Measurements from ENCODE around the gene FOXJ1. TPM values are rescaled to one million over a fixed set of nuclear protein-coding genes. Genes with fewer than 3 reads are reported as not detected.

Gene FOXJ1
- total RNA-seq, 1 experiment from 2014 or later, result not detected

DNA sequence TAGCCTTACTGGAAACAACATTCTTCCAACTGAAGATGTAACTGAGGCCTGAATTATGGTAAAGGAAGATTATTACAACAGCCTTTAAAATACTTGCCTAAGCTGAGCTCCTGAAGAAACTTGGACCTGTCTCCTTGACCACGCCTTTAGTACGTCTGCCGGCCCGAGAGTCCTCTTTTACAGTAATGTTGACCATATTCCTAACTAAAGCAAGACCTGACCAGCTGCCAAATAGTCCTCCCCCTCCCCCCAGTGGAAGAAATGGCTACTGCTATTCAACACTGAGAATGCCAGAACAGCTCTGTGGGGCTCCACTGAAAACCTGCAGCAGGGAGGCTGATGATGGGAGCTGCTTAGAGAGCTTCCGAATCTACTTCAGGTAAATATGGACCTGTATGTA lies 12.6 kb upstream of the FOXJ1 start:
- TF ChIP-seq, protein P1, sequence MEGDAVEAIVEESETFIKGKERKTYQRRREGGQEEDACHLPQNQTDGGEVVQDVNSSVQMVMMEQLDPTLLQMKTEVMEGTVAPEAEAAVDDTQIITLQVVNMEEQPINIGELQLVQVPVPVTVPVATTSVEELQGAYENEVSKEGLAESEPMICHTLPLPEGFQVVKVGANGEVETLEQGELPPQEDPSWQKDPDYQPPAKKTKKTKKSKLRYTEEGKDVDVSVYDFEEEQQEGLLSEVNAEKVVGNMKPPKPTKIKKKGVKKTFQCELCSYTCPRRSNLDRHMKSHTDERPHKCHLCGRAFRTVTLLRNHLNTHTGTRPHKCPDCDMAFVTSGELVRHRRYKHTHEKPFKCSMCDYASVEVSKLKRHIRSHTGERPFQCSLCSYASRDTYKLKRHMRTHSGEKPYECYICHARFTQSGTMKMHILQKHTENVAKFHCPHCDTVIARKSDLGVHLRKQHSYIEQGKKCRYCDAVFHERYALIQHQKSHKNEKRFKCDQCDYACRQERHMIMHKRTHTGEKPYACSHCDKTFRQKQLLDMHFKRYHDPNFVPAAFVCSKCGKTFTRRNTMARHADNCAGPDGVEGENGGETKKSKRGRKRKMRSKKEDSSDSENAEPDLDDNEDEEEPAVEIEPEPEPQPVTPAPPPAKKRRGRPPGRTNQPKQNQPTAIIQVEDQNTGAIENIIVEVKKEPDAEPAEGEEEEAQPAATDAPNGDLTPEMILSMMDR (IDR thresholded peaks at IDR 0.05; ENCODE audit: unreplicated experiment), result no peak
- ChIA-PET POLR2A (no interaction called here), CTCF (interaction anchor here (0.9 to 1.2 kb wide), 5 partner anchors 9 to 126 kb away, joined by 3 to 5 read pairs (median 3); no protein-coding TSS in a partner anchor)
- Mint-ChIP-seq H3K27me3 (ENCODE audit: insufficient read depth, unreplicated experiment) (peaks cover 21% of the 10 kb centered on the region), H3K4me1 (ENCODE audit: insufficient read depth, unreplicated experiment) (no peaks in the 10 kb centered on the region), H3K27ac (ENCODE audit: low read depth, unreplicated experiment) (no peak overlapping the region), H3K36me3 (ENCODE audit: insufficient read depth, unreplicated experiment) (no peaks in the 10 kb centered on the region), H3K4me3 (ENCODE audit: unreplicated experiment) (no peak overlapping the region), H3K9me3 (ENCODE audit: unreplicated experiment) (no peaks in the 10 kb centered on the region)
- no TSS peak for BruUV-seq (replicated peaks)
- DNase-seq (ENCODE audit: unreplicated experiment), result peak; percentile 38
- intact Hi-C loops (cut with micrococcal nuclease), result no loop called here

DNA sequence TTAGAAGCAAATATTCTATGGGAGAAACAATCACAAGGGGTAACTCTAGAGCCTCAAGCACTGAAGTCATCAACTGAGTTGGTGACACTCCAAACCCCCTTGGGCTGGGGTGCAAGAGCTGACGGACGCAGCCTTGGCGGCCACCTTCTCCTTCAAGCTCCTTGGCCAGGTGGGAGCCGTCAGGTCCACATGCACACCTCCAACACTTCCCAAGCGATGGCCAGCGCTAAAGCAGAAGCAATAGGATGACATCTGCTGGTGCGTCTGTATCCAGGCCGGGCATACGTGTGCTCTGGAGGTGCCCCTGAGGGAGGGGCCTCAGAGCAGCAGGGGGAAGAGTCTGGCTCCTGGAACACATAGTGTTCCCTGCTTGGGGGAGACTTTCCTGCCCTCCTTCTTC lies 12.2 kb upstream of the FOXJ1 start:
- peaks cover 20% of the 10 kb centered on the region for H3K27me3 Mint-ChIP-seq (ENCODE audit: insufficient read depth, unreplicated experiment)
- TF ChIP-seq, protein P1 (IDR thresholded peaks at IDR 0.05; ENCODE audit: unreplicated experiment), result no peak
- no peaks in the 10 kb centered on the region for H3K4me1 Mint-ChIP-seq (ENCODE audit: insufficient read depth, unreplicated experiment)
- CTCF ChIA-PET, result interaction anchor here (0.9 to 1.2 kb wide), 4 partner anchors 9 to 126 kb away, joined by 3 to 5 read pairs (median 3); no protein-coding TSS in a partner anchor
- no peak for DNase-seq (ENCODE audit: unreplicated experiment)
- BruUV-seq (replicated peaks), result no TSS peak
- no peak overlapping the region for H3K27ac Mint-ChIP-seq (ENCODE audit: low read depth, unreplicated experiment)
- no peak overlapping the region for H3K4me3 Mint-ChIP-seq (ENCODE audit: unreplicated experiment)
- intact Hi-C loops (cut with micrococcal nuclease), result no loop called here
- POLR2A ChIA-PET, result interaction anchor here (0.6 kb wide), 1 partner anchor 667 kb away, joined by 3 read pairs; no protein-coding TSS in a partner anchor
- H3K36me3 Mint-ChIP-seq (ENCODE audit: insufficient read depth, unreplicated experiment), result no peaks in the 10 kb centered on the region
- H3K9me3 Mint-ChIP-seq (ENCODE audit: unreplicated experiment), result no peaks in the 10 kb centered on the region

DNA sequence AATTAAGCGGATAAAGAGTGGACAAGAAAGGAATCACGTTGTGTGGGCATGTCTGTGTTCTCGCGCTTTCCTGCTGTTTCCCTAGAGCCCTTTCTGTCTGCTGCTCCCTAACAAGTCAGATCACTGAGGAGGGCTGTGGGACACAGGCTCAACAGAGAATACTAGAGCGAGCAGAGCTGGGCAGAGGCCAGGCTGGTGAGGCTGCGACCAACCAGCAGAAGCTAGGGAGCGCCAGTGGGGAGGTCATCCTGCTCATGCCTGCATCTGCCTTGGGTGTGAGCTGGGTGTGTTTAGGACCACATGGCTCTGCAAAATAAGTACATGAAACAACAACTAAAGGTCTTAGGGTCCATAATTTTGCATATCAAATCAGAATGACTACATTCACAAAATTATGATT lies 11.5 kb upstream of the FOXJ1 start:
- Mint-ChIP-seq H3K36me3 (ENCODE audit: insufficient read depth, unreplicated experiment) (no peaks in the 10 kb centered on the region), H3K27me3 (ENCODE audit: insufficient read depth, unreplicated experiment) (peaks cover 14% of the 10 kb centered on the region), H3K4me3 (ENCODE audit: unreplicated experiment) (no peak overlapping the region), H3K27ac (ENCODE audit: low read depth, unreplicated experiment) (no peak overlapping the region), H3K4me1 (ENCODE audit: insufficient read depth, unreplicated experiment) (no peaks in the 10 kb centered on the region), H3K9me3 (ENCODE audit: unreplicated experiment) (no peaks in the 10 kb centered on the region)
- intact Hi-C loops (cut with micrococcal nuclease), result no loop called here
- ChIA-PET POLR2A (interaction anchor here (0.6 kb wide), 1 partner anchor 668 kb away, joined by 3 read pairs; no protein-coding TSS in a partner anchor), CTCF (interaction anchor here (1.2 kb wide), 2 partner anchors 14 to 127 kb away, joined by 3 read pairs; no protein-coding TSS in a partner anchor)
- no peak for DNase-seq (ENCODE audit: unreplicated experiment)
- TF ChIP-seq, protein P1 (IDR thresholded peaks at IDR 0.05; ENCODE audit: unreplicated experiment), result no peak
- BruUV-seq (replicated peaks), result no TSS peak

DNA sequence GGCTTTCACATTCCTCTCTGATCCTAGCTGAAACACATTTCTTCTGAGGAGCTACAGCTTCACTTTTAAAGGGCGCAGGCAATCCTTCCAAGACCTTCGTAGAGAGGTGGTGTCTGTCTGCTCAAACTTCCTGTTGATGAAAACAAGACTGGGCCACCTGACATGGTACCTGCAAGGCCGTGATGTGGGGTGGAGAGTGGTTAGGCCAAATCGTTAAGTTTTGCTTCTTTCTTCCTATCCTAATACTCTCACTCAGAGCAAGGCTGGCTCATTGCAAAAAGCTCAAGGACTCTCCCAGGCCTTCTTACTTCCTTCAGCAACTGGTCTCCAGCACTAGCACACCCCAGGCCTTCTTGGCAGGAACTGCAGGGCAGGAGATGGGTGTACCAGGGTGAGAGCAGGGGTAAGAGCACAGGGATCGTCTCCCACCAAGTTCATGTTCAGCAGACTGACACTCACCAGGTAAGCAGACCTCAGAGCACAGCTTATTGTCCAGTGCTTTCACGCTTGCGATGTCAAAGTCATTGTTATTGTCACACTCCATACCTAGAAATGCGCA lies 10.9 kb upstream of the FOXJ1 start:
- Mint-ChIP-seq H3K27ac (ENCODE audit: low read depth, unreplicated experiment) (no peak overlapping the region), H3K4me1 (ENCODE audit: insufficient read depth, unreplicated experiment) (no peaks in the 10 kb centered on the region), H3K4me3 (ENCODE audit: unreplicated experiment) (no peak overlapping the region), H3K27me3 (ENCODE audit: insufficient read depth, unreplicated experiment) (peaks cover 8% of the 10 kb centered on the region), H3K36me3 (ENCODE audit: insufficient read depth, unreplicated experiment) (no peaks in the 10 kb centered on the region), H3K9me3 (ENCODE audit: unreplicated experiment) (no peaks in the 10 kb centered on the region)
- ChIA-PET POLR2A (no interaction called here), CTCF (interaction anchor here (0.6 to 4.4 kb wide), 3 partner anchors 11 to 138 kb away, joined by 3 to 18 read pairs (median 5); partner anchors contain the start of gene FOXJ1)
- no TSS peak for BruUV-seq (replicated peaks)
- intact Hi-C loops (cut with micrococcal nuclease), result no loop called here
- TF ChIP-seq, protein P1 (IDR thresholded peaks at IDR 0.05; ENCODE audit: unreplicated experiment), result no peak
- no peak for DNase-seq (ENCODE audit: unreplicated experiment)

All from MCF 10A (cell line).